Measurements from ENCODE around the gene ZNF865.

DNA sequence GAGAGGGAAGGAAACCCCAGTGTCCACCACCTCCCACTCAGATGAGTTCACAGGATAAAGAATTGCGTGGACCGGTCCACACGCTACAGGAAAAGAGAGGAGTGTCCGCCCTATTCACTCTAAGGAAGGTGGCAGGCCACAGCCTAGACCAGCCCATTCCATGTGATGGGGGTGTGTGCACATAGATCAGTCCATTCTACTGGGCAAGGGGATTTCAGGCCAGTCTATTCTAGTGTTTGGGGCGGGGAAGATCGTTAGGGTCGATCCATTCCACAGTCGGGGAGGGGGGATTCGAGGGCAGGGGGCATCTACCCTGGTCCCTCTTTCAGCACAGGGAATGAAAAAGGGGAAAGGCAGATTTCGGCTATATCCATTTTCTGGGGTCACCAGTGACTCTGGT lies 13.9 kb upstream of the ZNF865 start:
- TF ChIP-seq, protein P1, sequence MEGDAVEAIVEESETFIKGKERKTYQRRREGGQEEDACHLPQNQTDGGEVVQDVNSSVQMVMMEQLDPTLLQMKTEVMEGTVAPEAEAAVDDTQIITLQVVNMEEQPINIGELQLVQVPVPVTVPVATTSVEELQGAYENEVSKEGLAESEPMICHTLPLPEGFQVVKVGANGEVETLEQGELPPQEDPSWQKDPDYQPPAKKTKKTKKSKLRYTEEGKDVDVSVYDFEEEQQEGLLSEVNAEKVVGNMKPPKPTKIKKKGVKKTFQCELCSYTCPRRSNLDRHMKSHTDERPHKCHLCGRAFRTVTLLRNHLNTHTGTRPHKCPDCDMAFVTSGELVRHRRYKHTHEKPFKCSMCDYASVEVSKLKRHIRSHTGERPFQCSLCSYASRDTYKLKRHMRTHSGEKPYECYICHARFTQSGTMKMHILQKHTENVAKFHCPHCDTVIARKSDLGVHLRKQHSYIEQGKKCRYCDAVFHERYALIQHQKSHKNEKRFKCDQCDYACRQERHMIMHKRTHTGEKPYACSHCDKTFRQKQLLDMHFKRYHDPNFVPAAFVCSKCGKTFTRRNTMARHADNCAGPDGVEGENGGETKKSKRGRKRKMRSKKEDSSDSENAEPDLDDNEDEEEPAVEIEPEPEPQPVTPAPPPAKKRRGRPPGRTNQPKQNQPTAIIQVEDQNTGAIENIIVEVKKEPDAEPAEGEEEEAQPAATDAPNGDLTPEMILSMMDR (IDR thresholded peaks at IDR 0.05) = no peak
- TF ChIP-seq POLR2AphosphoS5 (IDR thresholded peaks at IDR 0.05) (no peak), POLR2A (IDR thresholded peaks at IDR 0.05) (no peak)
